A549 treated with AZD2906 at 1 μM for 4 hours (cell line): ENCODE data around the gene OR13A1. TPM values are rescaled to one million over a fixed set of nuclear protein-coding genes. Genes with fewer than 3 reads are reported as not detected.

Experiments used
- total RNA-seq: library from RNA; stranded (reverse); fragments of 200-300 nt; extraction: Qiagen RNA extraction; gene quantifications from 5 replicates; pipeline ENCODE4 v1.2.3, GENCODE V29; 2022

OR13A1 gene
- 0.06 TPM in 1 of 5 replicates, not detected in the others for total RNA-seq

GRCh38 chr10:45315508-45315907 is at the start of gene OR13A1:
Gene OR13A1 (minus strand): TSS chr10:45315608. CDS start chr10:45304422, 11,186 bp downstream.

Other genes with a start within 250 kb of the OR13A1 start
- 0.22 to 0.46 TPM (median 0.34 TPM) in 5 replicates for gene ALOX5, start 58.6 kb upstream of the OR13A1 start, total RNA-seq